Neutrophil (primary cell): ENCODE data around the gene ABCA2.
"Not testable (repeated sequence)": the region's sequence is repeated elsewhere in the genome, so short reads cannot be mapped to it uniquely, and the experiment has no call there.

Source experiments
- H3K27ac ChIP-seq: fragments of 200-600 bp; sonication (generic); 2 replicates; pipeline ENCODE4 v1.5.1; 2016; ENCODE audit warnings: mild to moderate bottlenecking, moderate library complexity
- H3K27me3 ChIP-seq: fragments of 200-600 bp; sonication (generic); 2 replicates; pipeline ENCODE4 v1.6.0; 2016; ENCODE audit warnings: mild to moderate bottlenecking
- H3K36me3 ChIP-seq: fragments of 200-600 bp; sonication (generic); 2 replicates; pipeline ENCODE4 v1.5.1; 2017
- H3K4me1 ChIP-seq, 2 experiments: fragments of 200-600 bp in 1 of 2; sonication (generic) in 1 of 2; 1 replicate in 1 of 2; 2 replicates in 1 of 2; pipeline versions ENCODE4 v1.5.1 to v1.6.1; 2013 to 2016; ENCODE audit warnings: low read depth in 1 of 2, low read length in 1 of 2, mild to moderate bottlenecking in 1 of 2, moderate library complexity in 1 of 2; ENCODE audit not compliant: control insufficient read depth in 1 of 2, insufficient read depth in 1 of 2
- H3K4me3 ChIP-seq, 2 experiments: fragments of 200-600 bp in 1 of 2; sonication (generic) in 1 of 2; 1 replicate in 1 of 2; 2 replicates in 1 of 2; pipeline ENCODE4 v1.5.1; 2013 to 2016; ENCODE audit warnings: low read depth in 1 of 2, low read length in 1 of 2, mild to moderate bottlenecking in 1 of 2, moderate library complexity in 1 of 2
- H3K9me3 ChIP-seq: fragments of 200-600 bp; sonication (generic); 2 replicates; pipeline ENCODE4 v1.5.1; 2016
- CTCF ChIP-seq: fragments of 200-600 bp; sonication (generic); IDR thresholded peaks from 2 replicates; pipeline ENCODE4 v1.5.1; 2016; ENCODE audit warnings: antibody characterized with exemption

ABCA2 gene

GRCh38 chr9:137034039-137034708, 6.1 kb upstream of the ABCA2 start:
- no peak for TF ChIP-seq CTCF

DNA sequence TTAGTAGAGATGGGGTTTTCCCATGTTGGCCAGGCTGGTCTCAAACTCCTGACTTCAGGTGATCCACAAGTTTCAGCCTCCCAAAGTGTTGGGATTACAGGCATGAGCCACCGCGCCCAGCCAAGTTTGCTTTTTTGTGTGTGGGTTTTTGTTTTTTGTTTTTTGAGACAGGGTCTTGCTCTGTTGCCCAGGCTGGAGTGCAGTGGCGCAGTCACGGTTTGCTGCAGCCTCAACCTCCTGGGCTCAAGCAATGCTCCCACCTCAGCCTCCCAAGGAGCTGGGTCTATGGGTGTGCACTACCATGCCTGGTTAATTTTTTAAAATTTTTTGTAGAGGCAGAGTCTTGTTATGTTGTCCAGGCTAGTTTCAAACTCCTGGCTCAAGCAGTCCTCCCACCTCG, 5.4 kb upstream of the ABCA2 start:
- peak overlapping the region; percentile 83 to 86 for H3K4me3 ChIP-seq
- peak overlapping the region; percentile 91 for H3K27ac ChIP-seq
- peaks cover 65 to 74% of the 10 kb centered on the region in 2 experiments for H3K4me1 ChIP-seq
- peaks cover 48% of the 10 kb centered on the region for H3K36me3 ChIP-seq
- not testable (repeated sequence) for H3K9me3 ChIP-seq, H3K27me3 ChIP-seq

More at GRCh38 chr9:137034039-137034708, 6.1 kb upstream of the ABCA2 start:
- Histone ChIP-seq H3K9me3 (no peaks in the 10 kb centered on the region), H3K4me1 (peaks cover 58 to 67% of the 10 kb centered on the region in 2 experiments), H3K4me3 (peak overlapping the region; percentile 83 to 86), H3K36me3 (peaks cover 53% of the 10 kb centered on the region), H3K27ac (peak overlapping the region; percentile 91), H3K27me3 (no peaks in the 10 kb centered on the region)

- no peaks in the 10 kb centered on the region for H3K27me3 ChIP-seq
- H3K27ac ChIP-seq, result peak overlapping the region; percentile 91
- peaks cover 43% of the 10 kb centered on the region for H3K36me3 ChIP-seq
- H3K9me3 ChIP-seq, result no peaks in the 10 kb centered on the region
- H3K4me3 ChIP-seq, result peak overlapping the region; percentile 83 to 86
- peaks cover 67 to 75% of the 10 kb centered on the region in 2 experiments for H3K4me1 ChIP-seq
- TF ChIP-seq CTCF, result no peak
Measured at GRCh38 chr9:137032858-137033257, 4.8 kb upstream of the ABCA2 start.

DNA sequence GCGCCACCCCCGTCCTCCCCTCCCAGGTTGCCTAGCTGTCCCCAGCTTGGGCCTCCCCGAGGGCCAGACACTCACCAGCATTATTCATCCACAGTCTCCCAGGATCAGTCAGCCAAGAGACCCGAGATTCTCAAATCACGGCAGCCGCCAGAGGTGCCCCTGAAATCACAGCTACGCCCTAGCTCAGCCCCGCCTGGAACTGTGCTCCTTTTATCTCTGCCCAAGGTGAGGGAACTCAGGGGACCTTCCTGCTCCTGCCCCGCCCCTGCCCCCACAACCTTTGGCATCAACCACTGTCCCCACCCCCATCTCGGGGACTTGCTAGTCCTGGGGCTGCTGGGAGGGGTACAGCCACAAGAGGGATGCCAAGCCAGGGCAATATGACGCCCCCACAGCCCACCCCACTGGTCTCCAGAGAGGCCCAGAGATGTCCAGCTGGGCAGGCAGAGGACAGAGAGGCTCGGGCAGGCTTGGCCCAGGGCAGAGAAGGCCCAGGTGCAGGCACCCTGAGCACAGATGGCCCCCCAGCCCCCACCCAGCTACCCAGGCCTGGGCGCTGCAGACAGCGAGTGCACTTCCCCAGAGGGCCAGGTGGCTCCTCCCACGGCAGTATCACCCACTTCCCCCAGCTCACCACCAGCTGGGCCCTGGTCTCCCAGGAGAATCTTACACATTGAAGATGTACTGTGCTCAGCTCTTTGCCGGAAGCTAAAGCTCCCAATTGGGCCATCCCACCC, 4.0 kb upstream of the ABCA2 start, which contains the start of gene FUT7:
Gene FUT7, minus strand, starts transcription at position 185 of the 737 bp plus-strand sequence. Its CDS starts 97 bp downstream, at position 88.
- Histone ChIP-seq H3K9me3 (no peaks in the 10 kb centered on the region), H3K36me3 (peaks cover 36% of the 10 kb centered on the region), H3K4me1 (peaks cover 74 to 81% of the 10 kb centered on the region in 2 experiments), H3K27me3 (peaks cover 6% of the 10 kb centered on the region), H3K27ac (peak within 1 kb of the TSS; percentile 91), H3K4me3 (peak within 1 kb of the TSS; percentile 83 to 86)
- TF ChIP-seq CTCF, result peak; percentile 57

GRCh38 chr9:137030538-137031527, 2.8 kb upstream of the ABCA2 start:
- Histone ChIP-seq H3K27me3 (peaks cover 10% of the 10 kb centered on the region), H3K4me3 (peak overlapping the region; percentile 83 to 86), H3K4me1 (peaks cover 75 to 80% of the 10 kb centered on the region in 2 experiments), H3K27ac (peak overlapping the region; percentile 91), H3K36me3 (peaks cover 25% of the 10 kb centered on the region), H3K9me3 (no peaks in the 10 kb centered on the region)
- no peak for TF ChIP-seq CTCF
